H1 (cell line): ENCODE results near the gene RABGAP1. TPM values are rescaled to one million over a fixed set of nuclear protein-coding genes. Genes with fewer than 3 reads are reported as not detected.

Experiments
- EZH2 ChIP-seq: fragments of 200-600 bp; sonication (generic); IDR thresholded peaks from 2 replicates; pipeline ENCODE4 v1.7.1; 2012; ENCODE audit warnings: low read depth, mild to moderate bottlenecking, moderate library complexity, low read length, inconsistent platforms; ENCODE audit not compliant: severe bottlenecking
- polyA plus RNA-seq, 7 experiments: library from polyadenylated mRNA; depleted of rRNA in 3 of 7; stranded (reverse) in 5 of 7; unstranded in 2 of 7; fragments of >200 nt in 5 of 7; fragments of 200-250 nt in 2 of 7; gene quantifications; 1 replicate in 5 of 7; 2 replicates in 1 of 7; 4 replicates in 1 of 7; pipeline versions ENCODE4 v1.2.1 to v1.2.3, GENCODE V29; 2011 to 2013; ENCODE audit warnings: missing spikeins in 2 of 7, mixed read lengths in 2 of 7
- total RNA-seq: library from RNA; stranded (reverse); fragmentation: NEBNext Ultra II Directional; extraction: Animal tissue kit (Norgen Biotek cat#: 25700); gene quantifications from 2 replicates; pipeline ENCODE4 v1.2.1, GENCODE V29; 2021

Gene RABGAP1
- total and polyA plus RNA-seq, 2 of the 8 experiments (the other 6 are each of a cell fraction or from before 2014, with no cell fraction given): 15.7 to 38.3 TPM

- no peak for TF ChIP-seq EZH2
- TF ChIP-seq, all 59 proteins: peak for 0
These were observed 145.1 kb downstream of the RABGAP1 start (continued) for GRCh38 chr9:123085916-123086315.
